B cell (primary cell): ENCODE data around the gene TAF8. TPM values are rescaled to one million over a fixed set of nuclear protein-coding genes. Genes with fewer than 3 reads are reported as not detected.
A peak's percentile ranks its signal among the peaks of the same experiment; 100 is the strongest.

Source experiments
- ATAC-seq: fragments of 200-7000 bp; cut with Tn5 transposase; one replicate; pipeline ENCODE4 v1.10.0; 2021; ENCODE audit warnings: low read depth, mild to moderate bottlenecking, moderate number of reproducible peaks, moderate library complexity
- CTCF ChIA-PET: fragments of 350-600 bp; sonication (Branson Sonifier 250); formaldehyde crosslinking; loops from one replicate; lab custom pipeline; 2021; ENCODE audit warnings: antibody characterized with exemption, inconsistent platforms; lab: Charles Lee
- POLR2A ChIA-PET: fragments of 350-600 bp; sonication (Branson Sonifier 250); formaldehyde crosslinking; loops from one replicate; lab custom pipeline; 2021; ENCODE audit warnings: antibody characterized with exemption; lab: Charles Lee
- DNase-seq: peaks from one replicate; pipeline ENCODE4 v3.0.0; 2013
- H2AFZ ChIP-seq: 2 replicates; pipeline ENCODE4 v1.6.1; 2012; ENCODE audit warnings: mild to moderate bottlenecking, low read depth, low read length; ENCODE audit not compliant: insufficient read depth, poor library complexity, severe bottlenecking
- H3K27ac ChIP-seq, 2 donors: 1 replicate in 1 of 2; 2 replicates in 1 of 2; pipeline ENCODE4 v1.5.1; 2012 to 2013; ENCODE audit warnings: low read length in 2 of 2, mild to moderate bottlenecking in 2 of 2, moderate library complexity in 1 of 2
- H3K27me3 ChIP-seq, 4 experiments: fragments of 200-600 bp in 1 of 4; sonication (generic) in 1 of 4; replicated peaks in 1 of 4; 1 replicate in 2 of 4; 2 replicates in 2 of 4; pipeline versions ENCODE4 v1.6.1 to v1.7.0; 2013 to 2016; ENCODE audit warnings: low read length in 3 of 4, mild to moderate bottlenecking in 2 of 4, mixed read lengths in 1 of 4, moderate library complexity in 1 of 4; ENCODE audit not compliant: insufficient read depth in 4 of 4, control insufficient read depth in 3 of 4; ENCODE audit errors: control extremely low read depth in 1 of 4
- H3K36me3 ChIP-seq, 2 experiments: replicated peaks in 1 of 2; 1 replicate in 1 of 2; 2 replicates in 1 of 2; pipeline versions ENCODE4 v1.6.1 to v1.7.1; 2013; ENCODE audit warnings: low read length in 1 of 2; ENCODE audit not compliant: insufficient read depth in 2 of 2, control insufficient read depth in 1 of 2; ENCODE audit errors: control extremely low read depth in 1 of 2, extremely low read depth in 1 of 2
- H3K4me1 ChIP-seq, 2 donors: fragments of 200-600 bp in 1 of 2; sonication (generic) in 1 of 2; 1 replicate in 1 of 2; 2 replicates in 1 of 2; pipeline versions ENCODE4 v1.5.1 to v1.6.1; 2013 to 2017; ENCODE audit warnings: low read length in 2 of 2; ENCODE audit not compliant: control insufficient read depth in 2 of 2, insufficient read depth in 2 of 2
- H3K4me2 ChIP-seq: replicated peaks from 2 replicates; pipeline ENCODE3; 2012; ENCODE audit warnings: mild to moderate bottlenecking, low read depth, low read length; ENCODE audit not compliant: poor library complexity, severe bottlenecking
- H3K4me3 ChIP-seq, 5 experiments: fragments of 200-600 bp in 1 of 5; sonication (generic) in 1 of 5; 1 replicate in 3 of 5; 2 replicates in 2 of 5; pipeline versions ENCODE4 v1.5.1 to v1.7.0; 2011 to 2016; ENCODE audit warnings: low read length in 4 of 5, mild to moderate bottlenecking in 4 of 5, low read depth in 2 of 5, control low read depth in 1 of 5, moderate library complexity in 1 of 5; ENCODE audit not compliant: insufficient read depth in 1 of 5; ENCODE audit errors: control extremely low read depth in 1 of 5, extremely low read depth in 1 of 5
- H3K79me2 ChIP-seq: fragments of 200-600 bp; sonication (generic); one replicate; pipeline ENCODE4 v1.6.0; 2016; ENCODE audit warnings: low read length; ENCODE audit not compliant: control insufficient read depth, insufficient read depth
- H3K9ac ChIP-seq: fragments of 200-600 bp; sonication (generic); 2 replicates; pipeline ENCODE4 v1.6.1; 2017; ENCODE audit warnings: mild to moderate bottlenecking, low read length, moderate library complexity
- H3K9me3 ChIP-seq, 3 donors: one replicate each; pipeline versions ENCODE4 v1.6.1 to v1.7.1; 2013; ENCODE audit warnings: low read length in 2 of 3; ENCODE audit not compliant: control insufficient read depth in 2 of 3, insufficient read depth in 1 of 3; ENCODE audit errors: control extremely low read depth in 1 of 3
- H4K20me1 ChIP-seq: 2 replicates; pipeline ENCODE4 v1.6.0; 2012; ENCODE audit warnings: mild to moderate bottlenecking, low read length; ENCODE audit not compliant: insufficient read depth, control insufficient read depth, poor library complexity, severe bottlenecking
- H3K27ac Mint-ChIP-seq: one replicate; pipeline ENCODE4 v1.8.0; 2021; ENCODE audit warnings: mixed read lengths
- H3K27me3 Mint-ChIP-seq: one replicate; pipeline ENCODE4 v1.8.0; 2021; ENCODE audit warnings: mixed read lengths
- H3K4me1 Mint-ChIP-seq: one replicate; pipeline ENCODE4 v1.8.0; 2021; ENCODE audit warnings: mixed read lengths
- H3K4me3 Mint-ChIP-seq: one replicate; pipeline ENCODE4 v1.8.0; 2021; ENCODE audit warnings: mixed read lengths
- H3K9me3 Mint-ChIP-seq: one replicate; pipeline ENCODE4 v1.8.0; 2022; ENCODE audit warnings: mixed read lengths; ENCODE audit not compliant: insufficient read depth
- CTCF ChIP-seq: fragments of 200-600 bp; IDR thresholded peaks from one replicate; pipeline ENCODE4 v1.8.0; 2022; ENCODE audit warnings: antibody characterized with exemption, mild to moderate bottlenecking
- EZH2 ChIP-seq: IDR thresholded peaks from 2 replicates; pipeline ENCODE4 v1.6.1; 2012; ENCODE audit warnings: borderline replicate concordance, low read depth, mild to moderate bottlenecking, moderate library complexity, low read length; ENCODE audit not compliant: insufficient read depth, poor library complexity, severe bottlenecking
- WGBS: methylation state at CpG from one replicate; pipeline ENCODE4 v1.1.5; 2013; ENCODE audit warnings: missing lambda C conversion rate; ENCODE audit not compliant: insufficient coverage; 5-methylcytosine and 5-hydroxymethylcytosine counted together
- intact Hi-C: fragments of 100-400 bp; cut with micrococcal nuclease; formaldehyde crosslinking; loops from one replicate; pipeline ENCODE4 v1.10.0; 2022
- polyA plus RNA-seq: library from polyadenylated mRNA; depleted of rRNA; stranded (reverse); fragments of >200 nt; gene quantifications from 2 replicates; pipeline ENCODE4 v1.2.3, GENCODE V29; 2012
- total RNA-seq, 2 donors: library from RNA; stranded (reverse); fragments of 120-200 nt in 1 of 2; gene quantifications; 1 replicate in 1 of 2; 2 replicates in 1 of 2; pipeline versions ENCODE4 v1.2.3 to v1.2.4, GENCODE V29; 2013 to 2022

Gene TAF8
- total and polyA plus RNA-seq, 2 donors (not counting 1 experiment from before 2014, with no cell fraction given) = 30.6 to 67.0 TPM

GRCh38 chr6:42075159-42075838 is 25.0 kb downstream of the TAF8 start:
- Histone ChIP-seq H3K4me2 (no peak overlapping the region), H3K4me3 (no peak overlapping the region), H4K20me1 (no peaks in the 10 kb centered on the region), H3K9me3 (no peaks in the 10 kb centered on the region), H3K9ac (no peak overlapping the region), H3K27me3 (no peaks in the 10 kb centered on the region), H2AFZ (no peak overlapping the region), H3K27ac (no peak overlapping the region), H3K79me2 (no peaks in the 10 kb centered on the region), H3K4me1 (no peaks in the 10 kb centered on the region), H3K36me3 (peaks cover 1 to 67% of the 10 kb centered on the region in 2 experiments)
- Mint-ChIP-seq H3K27me3 (no peaks in the 10 kb centered on the region), H3K9me3 (no peaks in the 10 kb centered on the region), H3K4me3 (no peak overlapping the region), H3K4me1 (no peaks in the 10 kb centered on the region), H3K27ac (no peak overlapping the region)
- POLR2A ChIA-PET = no interaction called here
- TF ChIP-seq CTCF = peak; percentile 70
- TF ChIP-seq EZH2 = no peak
- WGBS = 84% methylated on average over 3 of the region's 7 CpGs
- intact Hi-C loops = loop anchor here (1.0 to 2.0 kb wide), 3 partner anchors 91 to 474 kb away; no protein-coding TSS in a partner anchor
- DNase-seq = peak; percentile 56
- CTCF ChIA-PET = interaction anchor here (3.4 kb wide), 1 partner anchor 472 kb away, joined by 14 read pairs; no protein-coding TSS in a partner anchor
- ATAC-seq = no peak

GRCh38 chr6:42078386-42078785 is 28.1 kb downstream of the TAF8 start:
- no peak overlapping the region for H3K27ac Mint-ChIP-seq
- DNase-seq = no peak
- Histone ChIP-seq H3K79me2 (no peaks in the 10 kb centered on the region), H3K4me3 (no peak overlapping the region), H3K4me1 (no peaks in the 10 kb centered on the region), H3K27me3 (no peaks in the 10 kb centered on the region), H3K9me3 (no peaks in the 10 kb centered on the region), H4K20me1 (no peaks in the 10 kb centered on the region), H2AFZ (no peak overlapping the region), H3K4me2 (no peak overlapping the region), H3K36me3 (peaks cover 1 to 54% of the 10 kb centered on the region in 2 experiments), H3K27ac (no peak overlapping the region), H3K9ac (no peak overlapping the region)
- 99% methylated on average over 8 of the region's 11 CpGs for WGBS
- ATAC-seq = no peak
- no peaks in the 10 kb centered on the region for H3K27me3 Mint-ChIP-seq
- TF ChIP-seq CTCF (no peak), EZH2 (no peak)
- H3K4me1 Mint-ChIP-seq = peaks cover 5% of the 10 kb centered on the region
- no peaks in the 10 kb centered on the region for H3K9me3 Mint-ChIP-seq
- no peak overlapping the region for H3K4me3 Mint-ChIP-seq
- ChIA-PET POLR2A (no interaction called here), CTCF (interaction anchor here (1.0 kb wide), 1 partner anchor 34 kb away, joined by 3 read pairs; no protein-coding TSS in a partner anchor)
- intact Hi-C loops = no loop called here
